K562 (cell line): Measurements from ENCODE around the gene CHCHD1. TPM values are rescaled to one million over a fixed set of nuclear protein-coding genes. Genes with fewer than 3 reads are reported as not detected.
A peak's percentile ranks its signal among the peaks of the same experiment; 100 is the strongest.

ENCODE experiments used
- BRF1 ChIP-seq: IDR thresholded peaks from 3 replicates; pipeline ENCODE4 v1.6.1; 2011; ENCODE audit warnings: borderline replicate concordance, mild to moderate bottlenecking; ENCODE audit not compliant: insufficient read length; ENCODE audit errors: extremely low read depth
- CREB1 ChIP-seq, 2 experiments: sonication (generic) in 1 of 2; formaldehyde crosslinking in 1 of 2; IDR thresholded peaks; 2 replicates each; pipeline versions ENCODE4 v1.6.1 to v1.8.0; 2012 to 2022; ENCODE audit warnings: inconsistent platforms in 1 of 2, mild to moderate bottlenecking in 1 of 2, missing genetic modification reagents in 1 of 2, moderate library complexity in 1 of 2
- CREBBP ChIP-seq: IDR thresholded peaks from one replicate; pipeline ENCODE4 v1.6.1; 2012; ENCODE audit warnings: low read depth, mild to moderate bottlenecking, control low read depth, inconsistent platforms, low read length
- EP300 ChIP-seq: IDR thresholded peaks from 2 replicates; pipeline ENCODE4 v1.6.1; 2012; ENCODE audit warnings: low read length, improper control_type of control experiment
- HDAC1 ChIP-seq, 2 experiments: fragments of 450-650 bp; IDR thresholded peaks; 2 replicates each; pipeline ENCODE4 v1.6.1; 2016 to 2017; ENCODE audit warnings: inconsistent platforms in 1 of 2, mild to moderate bottlenecking in 1 of 2, moderate library complexity in 1 of 2
- JUN ChIP-seq, 2 experiments: sonication (generic) in 1 of 2; formaldehyde crosslinking in 1 of 2; IDR thresholded peaks; 2 replicates each; pipeline versions ENCODE4 v1.6.1 to v1.8.0; 2012 to 2022; ENCODE audit warnings: borderline replicate concordance in 2 of 2, mild to moderate bottlenecking in 2 of 2, improper control_type of control experiment in 1 of 2, low read depth in 1 of 2, low read length in 1 of 2, missing genetic modification reagents in 1 of 2
- KDM5B ChIP-seq: fragments of 200-600 bp; sonication (generic); IDR thresholded peaks from 2 replicates; pipeline ENCODE4 v1.6.1; 2012; ENCODE audit warnings: low read depth, mild to moderate bottlenecking, moderate library complexity, low read length, control low read depth, inconsistent platforms; ENCODE audit not compliant: insufficient replicate concordance
- MAFG ChIP-seq: fragments of 450-650 bp; conservative IDR thresholded peaks from 2 replicates; pipeline ENCODE4 v1.6.1; 2016; ENCODE audit warnings: missing genetic modification characterization, missing compliant biosample characterization
- PCBP2 ChIP-seq: fragments of 200-400 bp; formaldehyde crosslinking; IDR thresholded peaks from 2 replicates; pipeline ENCODE4 v1.6.1; 2018; ENCODE audit warnings: low read length, low read depth, mild to moderate bottlenecking, moderate library complexity; ENCODE audit not compliant: poor library complexity, severe bottlenecking
- PTBP1 ChIP-seq: fragments of 200-400 bp; formaldehyde crosslinking; IDR thresholded peaks from 2 replicates; pipeline ENCODE4 v1.6.1; 2017; ENCODE audit warnings: low read depth, low read length
- RCOR1 ChIP-seq, 2 experiments: IDR thresholded peaks; 2 replicates each; pipeline ENCODE4 v1.6.1; 2012; ENCODE audit warnings: low read depth in 2 of 2, low read length in 2 of 2, borderline replicate concordance in 1 of 2, improper control_type of control experiment in 1 of 2
- SETDB1 ChIP-seq: IDR thresholded peaks from one replicate; pipeline ENCODE4 v1.6.1; 2012; ENCODE audit warnings: low read length, control low read depth, inconsistent platforms
- SMAD4 ChIP-seq: fragments of 250-450 bp; sonication (Bioruptor Pico); conservative IDR thresholded peaks from 2 replicates; pipeline ENCODE4 v1.8.0; 2021; ENCODE audit warnings: inconsistent platforms, mild to moderate bottlenecking, moderate library complexity
- SMARCC2 ChIP-seq: fragments of 450-650 bp; IDR thresholded peaks from 2 replicates; pipeline ENCODE4 v1.6.1; 2017; ENCODE audit warnings: antibody characterized with exemption, moderate library complexity, mild to moderate bottlenecking, low read depth
- TAF1 ChIP-seq: IDR thresholded peaks from 2 replicates; pipeline ENCODE4 v1.6.1; 2011; ENCODE audit warnings: mild to moderate bottlenecking, low read length, moderate library complexity; ENCODE audit not compliant: insufficient read depth, control insufficient read depth, severe bottlenecking; ENCODE audit errors: extremely low read depth
- TCF7 ChIP-seq: sonication (generic); IDR thresholded peaks from 2 replicates; pipeline ENCODE4 v1.6.1; 2016; ENCODE audit warnings: antibody characterized with exemption, borderline replicate concordance
- ZKSCAN8 ChIP-seq: fragments of 200-800 bp; sonication (Bioruptor generic); IDR thresholded peaks from 2 replicates; pipeline ENCODE4 v1.6.1; 2016; ENCODE audit warnings: missing genetic modification characterization, missing compliant biosample characterization
- ZNF253 ChIP-seq: fragments of 250-450 bp; sonication (Bioruptor Pico); conservative IDR thresholded peaks from 2 replicates; pipeline ENCODE4 v1.6.1; 2021; ENCODE audit warnings: mild to moderate bottlenecking
- ZNF586 ChIP-seq: fragments of 450-650 bp; formaldehyde crosslinking; conservative IDR thresholded peaks from 2 replicates; pipeline ENCODE4 v1.4.0; 2020; ENCODE audit warnings: mild to moderate bottlenecking, moderate library complexity
- ZSCAN29 ChIP-seq: fragments of 450-650 bp; IDR thresholded peaks from 2 replicates; pipeline ENCODE4 v1.6.1; 2017
- polyA plus RNA-seq, 8 experiments: library from polyadenylated mRNA; depleted of rRNA in 4 of 8; stranded (reverse) in 5 of 8; unstranded in 3 of 8; fragments of >200 nt; fragmentation: Nextera tagmentation in 2 of 8; fragmentation: Illumina TruSeq in 1 of 8; extraction: Ambion mirVana in 2 of 8; extraction: Trizol in 1 of 8; gene quantifications; 2 replicates each; pipeline versions ENCODE4 v1.2.1 to v1.2.3, GENCODE V29; 2011 to 2014; ENCODE audit warnings: inconsistent platforms in 1 of 8, missing spikeins in 1 of 8
- total RNA-seq, 7 experiments: library from RNA; depleted of rRNA in 6 of 7; stranded (reverse); fragments of >200 nt in 6 of 7; fragmentation: Illumina TruSeq in 2 of 7; extraction: Trizol in 2 of 7; gene quantifications; 2 replicates each; pipeline versions ENCODE4 v1.2.1 to v1.2.3, GENCODE V29; 2011 to 2021; ENCODE audit warnings: low replicate concordance in 1 of 7
- TF ChIP-seq, protein P1 (sequence below): fragments of 450-650 bp; IDR thresholded peaks from 2 replicates; pipeline ENCODE4 v1.6.1; 2017; ENCODE audit warnings: antibody characterized with exemption, mild to moderate bottlenecking
- TF ChIP-seq, protein P2 (sequence below): sonication (generic); formaldehyde crosslinking; IDR thresholded peaks from 2 replicates; pipeline ENCODE4 v1.9.0; 2022; ENCODE audit warnings: mild to moderate bottlenecking, missing genetic modification reagents
- TF ChIP-seq, protein P3 (sequence below): fragments of 450-650 bp; formaldehyde crosslinking; IDR thresholded peaks from 2 replicates; pipeline ENCODE4 v1.4.0; 2020; ENCODE audit warnings: mild to moderate bottlenecking

Gene CHCHD1
- total and polyA plus RNA-seq, 9 of the 15 experiments (the other 6 are each of a cell fraction or from before 2014, with no cell fraction given), result 52.9 to 126 (median 83.4) TPM

DNA sequence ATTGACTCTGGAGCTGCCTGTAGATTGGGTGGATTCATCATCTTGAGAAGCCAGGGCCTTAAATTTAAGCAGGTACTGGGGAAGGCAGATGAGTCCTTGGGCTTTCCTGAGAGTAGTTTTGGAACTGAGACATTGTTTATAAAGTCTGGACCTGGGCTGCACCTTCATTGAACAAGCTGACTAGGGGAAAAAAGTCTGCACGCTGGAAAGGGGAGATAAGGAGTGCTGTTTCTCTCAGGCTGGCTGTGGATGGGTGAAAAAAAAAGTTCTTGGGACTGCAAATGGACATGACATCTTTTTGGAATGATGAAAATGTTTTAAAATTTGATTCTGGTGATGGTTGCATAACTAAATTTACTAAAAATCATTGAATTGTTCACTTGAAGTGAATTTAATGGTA is 25.7 kb upstream of the CHCHD1 start (continued):
- TF ChIP-seq, protein P1, sequence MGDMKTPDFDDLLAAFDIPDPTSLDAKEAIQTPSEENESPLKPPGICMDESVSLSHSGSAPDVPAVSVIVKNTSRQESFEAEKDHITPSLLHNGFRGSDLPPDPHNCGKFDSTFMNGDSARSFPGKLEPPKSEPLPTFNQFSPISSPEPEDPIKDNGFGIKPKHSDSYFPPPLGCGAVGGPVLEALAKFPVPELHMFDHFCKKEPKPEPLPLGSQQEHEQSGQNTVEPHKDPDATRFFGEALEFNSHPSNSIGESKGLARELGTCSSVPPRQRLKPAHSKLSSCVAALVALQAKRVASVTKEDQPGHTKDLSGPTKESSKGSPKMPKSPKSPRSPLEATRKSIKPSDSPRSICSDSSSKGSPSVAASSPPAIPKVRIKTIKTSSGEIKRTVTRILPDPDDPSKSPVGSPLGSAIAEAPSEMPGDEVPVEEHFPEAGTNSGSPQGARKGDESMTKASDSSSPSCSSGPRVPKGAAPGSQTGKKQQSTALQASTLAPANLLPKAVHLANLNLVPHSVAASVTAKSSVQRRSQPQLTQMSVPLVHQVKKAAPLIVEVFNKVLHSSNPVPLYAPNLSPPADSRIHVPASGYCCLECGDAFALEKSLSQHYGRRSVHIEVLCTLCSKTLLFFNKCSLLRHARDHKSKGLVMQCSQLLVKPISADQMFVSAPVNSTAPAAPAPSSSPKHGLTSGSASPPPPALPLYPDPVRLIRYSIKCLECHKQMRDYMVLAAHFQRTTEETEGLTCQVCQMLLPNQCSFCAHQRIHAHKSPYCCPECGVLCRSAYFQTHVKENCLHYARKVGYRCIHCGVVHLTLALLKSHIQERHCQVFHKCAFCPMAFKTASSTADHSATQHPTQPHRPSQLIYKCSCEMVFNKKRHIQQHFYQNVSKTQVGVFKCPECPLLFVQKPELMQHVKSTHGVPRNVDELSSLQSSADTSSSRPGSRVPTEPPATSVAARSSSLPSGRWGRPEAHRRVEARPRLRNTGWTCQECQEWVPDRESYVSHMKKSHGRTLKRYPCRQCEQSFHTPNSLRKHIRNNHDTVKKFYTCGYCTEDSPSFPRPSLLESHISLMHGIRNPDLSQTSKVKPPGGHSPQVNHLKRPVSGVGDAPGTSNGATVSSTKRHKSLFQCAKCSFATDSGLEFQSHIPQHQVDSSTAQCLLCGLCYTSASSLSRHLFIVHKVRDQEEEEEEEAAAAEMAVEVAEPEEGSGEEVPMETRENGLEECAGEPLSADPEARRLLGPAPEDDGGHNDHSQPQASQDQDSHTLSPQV, result no peak
- TF ChIP-seq SMAD4 (CRISPR knock-in tag), result no peak
- no peak for TF ChIP-seq ZNF586 (CRISPR knock-in tag)
- 0 out of 4 replicates have a peak, but pooled peaks of 1 of the 2 experiments have one; percentile 40 for TF ChIP-seq HDAC1 (IDR thresholded peaks at IDR 0.05)
- TF ChIP-seq KDM5B, result no peak
- TF ChIP-seq ZNF253 (CRISPR knock-in tag), result no peak
- TF ChIP-seq, protein P2, sequence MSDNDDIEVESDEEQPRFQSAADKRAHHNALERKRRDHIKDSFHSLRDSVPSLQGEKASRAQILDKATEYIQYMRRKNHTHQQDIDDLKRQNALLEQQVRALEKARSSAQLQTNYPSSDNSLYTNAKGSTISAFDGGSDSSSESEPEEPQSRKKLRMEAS (CRISPR knock-in tag), result no peak
- no peak for TF ChIP-seq PTBP1
- no peak for TF ChIP-seq CREB1 (IDR thresholded peaks at IDR 0.05)
- TF ChIP-seq CREB1 (CRISPR knock-in tag; IDR thresholded peaks at IDR 0.05), result 0 out of 2 replicates have a peak, but pooled peaks have one; percentile 25
- no peak for TF ChIP-seq CREBBP
- no peak for TF ChIP-seq EP300
- TF ChIP-seq TAF1, result no peak
- peak; percentile 76 for TF ChIP-seq MAFG (tag)
- no peak for TF ChIP-seq SETDB1
- no peak for TF ChIP-seq ZSCAN29
- TF ChIP-seq PCBP2, result no peak
- TF ChIP-seq BRF1, result no peak
- no peak for TF ChIP-seq TCF7
- no peak for TF ChIP-seq ZKSCAN8
- TF ChIP-seq JUN (IDR thresholded peaks at IDR 0.05; ENCODE audit: borderline replicate concordance, low read depth, low read length), result no peak
- no peak for TF ChIP-seq JUN (CRISPR knock-in tag; IDR thresholded peaks at IDR 0.05; ENCODE audit: borderline replicate concordance)
- TF ChIP-seq, protein P3, sequence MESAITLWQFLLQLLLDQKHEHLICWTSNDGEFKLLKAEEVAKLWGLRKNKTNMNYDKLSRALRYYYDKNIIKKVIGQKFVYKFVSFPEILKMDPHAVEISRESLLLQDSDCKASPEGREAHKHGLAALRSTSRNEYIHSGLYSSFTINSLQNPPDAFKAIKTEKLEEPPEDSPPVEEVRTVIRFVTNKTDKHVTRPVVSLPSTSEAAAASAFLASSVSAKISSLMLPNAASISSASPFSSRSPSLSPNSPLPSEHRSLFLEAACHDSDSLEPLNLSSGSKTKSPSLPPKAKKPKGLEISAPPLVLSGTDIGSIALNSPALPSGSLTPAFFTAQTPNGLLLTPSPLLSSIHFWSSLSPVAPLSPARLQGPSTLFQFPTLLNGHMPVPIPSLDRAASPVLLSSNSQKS (CRISPR knock-in tag), result no peak
- no peak for TF ChIP-seq SMARCC2
- TF ChIP-seq RCOR1 (IDR thresholded peaks at IDR 0.05; ENCODE audit: borderline replicate concordance in 1 of 2, low read depth in 2 of 2, low read length in 2 of 2), result no peak
